ENCODE results near the gene MED16.

The MED16 gene

DNA sequence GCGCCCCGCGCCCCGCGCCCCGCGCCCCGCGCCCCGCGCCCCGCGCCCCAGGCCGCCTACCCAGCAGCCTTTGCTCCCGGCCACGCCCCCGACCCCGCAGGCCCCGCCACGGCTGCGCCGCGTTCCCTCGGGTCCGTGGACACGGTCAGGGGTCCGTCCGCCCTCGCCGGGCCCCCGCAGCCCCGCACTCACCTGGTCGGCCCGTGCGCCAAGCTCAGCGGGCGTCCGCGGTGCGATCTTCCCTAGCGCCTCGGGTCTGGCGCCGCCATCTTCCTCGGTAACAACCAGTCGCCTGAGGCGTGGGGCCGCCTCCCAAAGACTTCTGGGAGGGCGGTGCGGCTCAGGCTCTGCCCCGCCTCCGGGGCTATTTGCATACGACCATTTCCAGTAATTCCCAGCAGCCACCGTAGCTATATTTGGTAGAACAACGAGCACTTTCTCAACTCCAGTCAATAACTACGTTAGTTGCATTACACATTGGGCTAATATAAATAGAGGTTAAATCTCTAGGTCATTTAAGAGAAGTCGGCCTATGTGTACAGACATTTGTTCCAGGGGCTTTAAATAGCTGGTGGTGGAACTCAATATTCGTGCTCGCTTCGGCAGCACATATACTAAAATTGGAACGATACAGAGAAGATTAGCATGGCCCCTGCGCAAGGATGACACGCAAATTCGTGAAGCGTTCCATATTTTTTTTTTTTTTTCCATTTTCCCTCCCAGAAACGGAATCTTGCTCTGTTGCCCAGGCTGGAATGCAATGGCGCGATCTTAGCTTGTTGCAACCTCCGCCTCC lies at the start of gene MED16, which contains the start of gene RNU6-9:
TSS of gene MED16 (minus strand) at position 294 of the 796 bp plus-strand sequence. CDS start 2,056 bp downstream, outside the sequence.
TSS of gene RNU6-9 (plus strand) at position 591 of the 796 bp plus-strand sequence.
- DNase-seq: peak; percentile 64

DNA sequence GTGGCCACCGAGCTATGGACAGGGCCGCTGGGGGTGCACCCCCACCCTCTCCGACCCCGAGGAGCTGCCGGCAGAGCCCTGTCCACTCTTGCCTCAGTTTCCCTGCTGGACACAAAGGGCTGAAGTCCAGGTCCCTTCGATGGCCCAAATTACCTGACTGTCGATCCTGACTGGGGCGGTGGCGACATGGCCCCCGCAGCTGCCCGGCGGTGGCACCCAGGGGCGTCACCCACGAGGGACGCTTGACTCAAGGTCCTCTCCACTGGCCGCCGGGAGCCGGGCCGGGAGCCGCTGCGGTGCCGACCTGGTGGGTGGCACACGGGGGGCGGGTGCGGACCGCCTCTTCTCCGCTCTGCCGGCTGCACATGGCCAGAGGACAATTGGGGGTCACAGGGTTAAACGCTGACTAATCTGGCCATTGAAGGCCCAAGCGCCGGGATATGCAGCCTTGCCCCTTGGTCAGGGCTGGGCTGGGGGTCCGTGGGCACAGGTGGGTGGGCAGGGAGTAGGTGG lies 49.2 kb upstream of the MED16 start:
- no peak for DNase-seq

- DNase-seq: no peak
These were observed 48.5 kb upstream of the MED16 start for GRCh38 chr19:941292-942132.

GRCh38 chr19:940591-941291 lies 47.8 kb upstream of the MED16 start:
- no peak for DNase-seq

GRCh38 chr19:939922-940321 lies 46.9 kb upstream of the MED16 start:
- DNase-seq: no peak

GRCh38 chr19:939439-939838 lies 46.5 kb upstream of the MED16 start:
- no peak for DNase-seq

GRCh38 chr19:938233-938923 lies 45.4 kb upstream of the MED16 start:
- DNase-seq: no peak

- DNase-seq: no peak
These were observed 44.3 kb upstream of the MED16 start for GRCh38 chr19:937259-937694.

DNA sequence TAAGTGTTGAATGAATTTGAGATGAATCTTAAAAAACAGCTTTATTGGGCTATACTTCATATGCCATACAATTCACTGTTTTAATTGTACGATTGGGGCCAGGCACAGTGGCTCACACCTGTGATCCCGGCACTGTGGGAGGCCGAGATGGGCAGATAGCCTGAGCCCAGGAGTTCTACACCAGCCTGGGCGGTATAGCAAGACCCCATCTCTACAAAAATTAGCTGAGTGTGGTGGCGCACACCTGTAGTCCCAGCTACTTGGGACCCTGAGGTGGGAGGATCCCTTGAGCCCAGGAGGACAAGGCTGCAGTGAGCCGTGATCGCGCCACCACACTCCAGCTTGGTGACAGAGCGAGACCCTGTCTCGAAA lies 43.2 kb upstream of the MED16 start:
- no peak for DNase-seq

GRCh38 chr19:934865-935479 lies 42.0 kb upstream of the MED16 start:
- DNase-seq: no peak

DNA sequence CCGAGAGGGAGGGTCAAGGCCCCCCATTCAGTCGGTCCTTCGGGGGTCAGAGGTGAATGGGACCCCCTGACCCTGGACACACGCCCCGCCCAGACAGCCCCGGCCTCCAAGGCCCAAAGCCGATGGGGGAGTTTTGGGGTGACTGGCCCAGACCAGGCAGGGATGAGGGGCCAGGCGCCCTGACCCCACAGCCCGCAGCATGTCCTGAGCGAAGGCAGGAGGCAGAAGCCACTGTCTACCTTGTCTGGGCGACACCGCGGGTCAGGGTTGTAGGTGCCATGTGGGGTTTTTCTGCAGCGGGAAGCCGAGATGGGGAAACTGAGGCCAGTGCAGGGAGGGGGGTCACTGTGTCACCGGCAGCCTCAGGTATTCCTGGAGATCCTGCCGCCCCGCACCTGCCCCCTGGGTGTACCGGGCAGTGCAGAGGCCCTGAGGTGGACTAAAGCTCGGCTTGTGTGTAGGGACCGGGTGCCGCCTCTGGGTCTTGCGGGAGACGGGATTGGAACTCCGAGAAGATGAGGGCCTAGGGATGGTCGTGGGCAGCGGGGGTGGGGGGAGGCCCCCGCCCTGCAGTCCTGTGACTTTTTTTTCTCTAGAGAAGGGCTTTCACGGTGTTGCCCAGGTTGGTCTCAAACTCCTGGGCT lies 41.3 kb upstream of the MED16 start:
- no peak for DNase-seq

GRCh38 chr19:933553-933882 lies 40.5 kb upstream of the MED16 start:
- no peak for DNase-seq

- no peak for DNase-seq
These were observed 39.9 kb upstream of the MED16 start for GRCh38 chr19:932648-933552.

DNA sequence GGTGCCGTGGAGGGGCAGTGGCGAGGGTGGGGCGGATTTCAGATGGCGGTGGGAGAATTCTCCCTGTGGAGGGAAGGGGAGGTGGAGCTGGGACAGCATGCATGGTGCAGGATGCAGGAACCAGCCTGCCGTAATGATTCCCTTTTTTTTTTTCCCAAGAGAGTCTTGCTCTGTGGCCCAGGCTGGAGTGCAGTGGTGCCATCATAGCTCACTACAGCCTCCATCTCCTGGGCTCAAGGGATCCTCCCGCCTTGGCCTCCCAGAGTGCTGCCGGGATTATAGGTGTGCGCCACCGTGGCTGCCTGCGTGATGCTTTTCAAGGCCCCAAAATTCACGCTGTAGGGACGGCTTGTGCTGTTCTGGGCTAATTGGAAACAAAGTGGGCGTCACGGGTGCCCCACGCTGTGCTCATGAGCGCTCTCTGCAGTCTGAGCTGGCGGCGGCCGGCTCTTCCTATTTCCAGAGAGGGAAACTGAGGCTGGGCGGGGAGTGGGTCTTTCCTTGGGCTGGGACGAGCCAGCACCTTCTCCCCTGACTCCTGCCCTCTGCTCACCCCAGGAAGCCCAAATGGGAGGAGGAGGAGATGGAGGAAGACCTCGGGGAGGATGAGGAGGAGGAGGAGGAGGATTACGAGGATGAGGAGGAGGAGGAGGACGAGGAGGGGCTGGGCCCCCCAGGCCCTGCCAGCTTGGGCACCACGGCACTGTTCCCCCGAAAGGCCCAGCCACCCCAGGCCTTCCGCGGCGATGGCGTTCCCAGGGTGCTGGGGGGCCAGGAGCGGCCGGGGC lies 39.1 kb upstream of the MED16 start:
- no peak for DNase-seq

DNA sequence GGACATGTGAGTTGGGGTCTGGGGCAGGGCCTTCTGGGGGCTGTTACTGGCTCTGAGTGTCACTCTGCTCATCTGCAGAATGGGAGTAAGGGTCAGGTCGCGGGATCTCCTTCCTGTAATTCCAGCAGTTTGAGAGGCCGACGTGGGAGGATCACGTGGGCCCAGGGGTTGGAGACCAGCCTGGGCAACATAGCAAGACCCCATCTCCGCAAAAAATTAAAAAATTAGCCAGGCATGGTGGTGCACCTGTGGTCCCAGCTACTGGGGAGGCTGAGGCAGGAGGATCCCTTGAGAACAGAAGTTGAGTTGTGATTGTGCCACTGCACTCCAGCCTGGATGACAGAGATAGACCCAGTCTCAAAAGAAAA lies 36.9 kb upstream of the MED16 start:
- DNase-seq: no peak

- DNase-seq: no peak
These were observed 36.4 kb upstream of the MED16 start for GRCh38 chr19:929203-929890.

DNA sequence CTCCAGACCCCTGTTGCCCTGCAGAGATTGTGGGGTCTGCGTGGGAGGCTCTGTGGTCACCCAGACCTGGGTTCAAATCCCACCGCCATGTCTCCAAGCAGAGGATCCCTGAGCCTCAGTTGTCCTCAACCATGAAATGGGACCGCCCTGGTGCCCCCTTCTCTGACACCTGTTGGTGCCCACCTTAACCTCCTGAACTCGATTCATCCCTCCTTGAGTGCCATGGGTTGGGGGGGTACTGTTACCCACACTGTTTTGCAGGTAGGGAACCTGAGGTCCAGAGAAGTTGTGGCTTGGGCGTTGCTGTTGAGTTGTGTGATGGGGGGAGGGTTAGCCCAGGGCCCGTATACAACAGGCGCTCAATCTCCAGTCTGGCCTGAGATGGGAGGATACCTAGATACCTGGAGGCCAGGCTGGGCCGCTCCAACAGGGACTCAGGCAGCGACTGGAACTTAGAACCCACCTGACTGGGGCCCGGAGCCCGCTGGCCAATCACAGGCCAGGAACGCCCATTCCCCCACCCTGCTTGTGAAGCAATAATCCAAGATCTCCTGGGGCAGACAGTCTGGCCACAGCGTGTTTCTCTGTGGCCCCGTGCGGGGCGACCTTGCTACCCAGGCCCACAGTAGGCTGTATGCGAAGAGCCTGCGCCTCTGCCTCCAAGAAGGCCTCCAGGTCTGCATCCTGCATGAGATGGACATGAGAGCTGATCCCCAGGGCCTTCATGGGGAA lies 35.6 kb upstream of the MED16 start:
- no peak for DNase-seq

GRCh38 chr19:927780-928401 lies 34.9 kb upstream of the MED16 start:
- no peak for DNase-seq

All from NCI-H1436 treated with DMSO at 0.1 percent for 48 hours (cell line).